Stimulated activated CD8-positive, alpha-beta memory T cell treated with anti-CD3 and anti-CD28 coated beads, Interleukin-7, amount 100 ng/mL, for 24 hours (primary cell): ENCODE measurements around the gene PRKAG3.

Experiments
- DNase-seq: peaks from one replicate; pipeline ENCODE4 v3.0.0-alpha.2; 2020; ENCODE audit warnings: low read depth

Gene PRKAG3

GRCh38 chr2:218813771-218814460 is 17.7 kb downstream of the PRKAG3 start:
- no peak for DNase-seq

- DNase-seq = no peak
Measured at GRCh38 chr2:218812861-218813260, 18.7 kb downstream of the PRKAG3 start.

GRCh38 chr2:218812096-218812815 is 19.3 kb downstream of the PRKAG3 start:
- no peak for DNase-seq

DNA sequence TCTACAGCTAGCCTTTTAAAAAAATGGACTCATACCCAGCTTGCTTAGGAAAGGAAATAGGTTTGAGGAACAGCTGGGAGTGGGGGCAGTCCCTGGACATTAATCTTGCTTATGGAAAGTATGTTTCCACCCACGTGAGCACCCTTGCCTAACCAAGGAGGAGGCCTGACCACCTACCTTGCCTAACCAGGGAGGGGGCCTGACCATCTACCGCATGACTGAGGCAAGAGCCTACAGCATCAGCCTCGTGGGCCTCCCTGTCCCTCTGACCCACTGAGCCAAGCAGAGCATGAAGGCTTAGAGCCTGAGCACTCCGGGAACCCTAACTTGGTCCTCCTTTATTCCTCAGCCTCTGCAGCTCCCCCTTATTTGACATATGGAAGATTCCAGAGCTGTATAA is 20.2 kb downstream of the PRKAG3 start:
- no peak for DNase-seq

- no peak for DNase-seq
Measured at GRCh38 chr2:218810256-218810655, 21.3 kb downstream of the PRKAG3 start.

DNA sequence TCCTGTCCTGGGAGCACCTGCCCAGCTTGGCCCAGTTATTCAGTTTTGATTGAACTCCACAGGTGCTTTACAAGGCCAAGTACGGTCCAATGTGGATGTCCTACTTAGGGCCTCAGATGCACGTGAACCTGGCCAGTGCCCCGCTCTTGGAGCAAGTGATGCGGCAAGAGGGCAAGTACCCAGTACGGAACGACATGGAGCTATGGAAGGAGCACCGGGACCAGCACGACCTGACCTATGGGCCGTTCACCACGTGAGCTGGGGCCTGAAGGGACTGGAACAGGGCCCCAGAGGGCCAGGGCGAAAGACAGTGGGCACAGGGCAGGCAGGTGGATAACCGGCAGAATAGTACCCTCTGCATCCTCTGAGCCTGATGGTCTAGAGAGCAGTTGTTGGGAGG is 22.1 kb downstream of the PRKAG3 start:
- no peak for DNase-seq

- DNase-seq = no peak
Measured at GRCh38 chr2:218807626-218808025, 24.0 kb downstream of the PRKAG3 start.

DNA sequence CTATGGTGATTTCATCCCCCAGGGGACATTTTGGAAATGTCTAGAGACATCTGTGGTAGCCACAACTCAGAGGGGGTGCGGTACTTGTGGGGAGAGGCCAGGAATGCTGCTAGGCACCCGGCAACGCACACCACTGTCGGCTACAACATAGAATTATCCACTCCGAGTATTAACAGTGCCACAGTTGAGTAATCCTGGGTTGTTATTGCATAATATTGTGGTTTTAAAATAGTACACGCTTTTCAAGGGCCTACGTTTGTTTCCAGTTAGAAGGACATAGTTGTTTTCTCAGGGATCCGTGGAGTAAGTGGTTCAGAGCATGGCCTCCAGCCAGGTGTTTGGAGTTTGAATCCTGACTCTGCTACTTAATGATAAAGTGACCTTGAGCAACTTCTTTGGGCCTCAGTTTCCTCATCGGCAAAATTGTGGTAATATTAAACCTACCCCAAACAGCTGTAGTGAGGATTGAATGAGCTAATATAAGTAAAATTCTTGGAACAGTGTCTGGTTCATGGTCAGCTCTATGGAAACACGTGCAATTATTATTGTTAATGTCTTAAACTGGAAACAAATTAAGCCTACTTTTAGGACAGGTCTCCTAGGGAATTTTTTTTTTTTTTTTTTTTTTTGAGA is 25.1 kb downstream of the PRKAG3 start:
- no peak for DNase-seq

GRCh38 chr2:218805627-218806026 is 26.0 kb downstream of the PRKAG3 start:
- DNase-seq = no peak

DNA sequence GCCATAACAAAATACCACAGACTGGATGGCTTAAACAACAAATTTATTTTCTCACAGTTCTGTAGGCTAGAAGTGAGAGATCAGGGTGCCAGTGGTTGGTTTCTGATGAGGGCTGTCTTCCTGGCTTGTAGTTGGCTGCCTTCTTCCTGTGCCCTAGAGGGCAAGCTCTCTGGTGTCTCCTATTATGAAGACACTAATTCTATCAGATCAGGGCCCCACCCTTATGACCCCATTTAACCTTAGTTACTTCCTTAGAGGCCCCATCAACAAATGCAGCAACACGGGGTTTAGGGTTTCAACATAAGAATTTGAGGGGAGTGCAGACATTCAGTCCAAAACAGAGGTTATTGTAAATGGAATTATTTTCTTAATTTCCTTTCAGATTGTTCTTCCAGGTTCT is 26.8 kb downstream of the PRKAG3 start:
- no peak for DNase-seq

GRCh38 chr2:218802386-218802994 is 29.1 kb downstream of the PRKAG3 start:
- DNase-seq = no peak

DNA sequence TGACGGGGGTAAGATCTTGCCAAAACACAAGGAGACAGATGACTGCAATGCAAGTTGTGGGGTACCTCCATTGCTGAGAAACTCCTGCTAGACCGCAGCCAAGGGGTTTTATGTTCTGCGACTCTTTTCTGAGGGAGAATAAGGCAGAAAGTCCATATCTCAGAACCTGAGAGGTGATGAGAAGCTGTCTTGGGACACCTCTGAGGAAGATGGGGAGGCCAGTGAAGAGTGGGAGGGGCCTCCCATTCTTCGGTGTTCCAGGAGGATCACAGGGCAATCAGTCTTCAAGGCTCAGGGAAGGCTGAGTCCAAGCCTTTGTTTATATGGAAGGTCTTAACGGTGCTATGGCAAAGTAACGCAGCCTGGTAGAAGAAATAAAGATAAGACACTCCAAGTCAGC is 31.6 kb downstream of the PRKAG3 start:
- no peak for DNase-seq

DNA sequence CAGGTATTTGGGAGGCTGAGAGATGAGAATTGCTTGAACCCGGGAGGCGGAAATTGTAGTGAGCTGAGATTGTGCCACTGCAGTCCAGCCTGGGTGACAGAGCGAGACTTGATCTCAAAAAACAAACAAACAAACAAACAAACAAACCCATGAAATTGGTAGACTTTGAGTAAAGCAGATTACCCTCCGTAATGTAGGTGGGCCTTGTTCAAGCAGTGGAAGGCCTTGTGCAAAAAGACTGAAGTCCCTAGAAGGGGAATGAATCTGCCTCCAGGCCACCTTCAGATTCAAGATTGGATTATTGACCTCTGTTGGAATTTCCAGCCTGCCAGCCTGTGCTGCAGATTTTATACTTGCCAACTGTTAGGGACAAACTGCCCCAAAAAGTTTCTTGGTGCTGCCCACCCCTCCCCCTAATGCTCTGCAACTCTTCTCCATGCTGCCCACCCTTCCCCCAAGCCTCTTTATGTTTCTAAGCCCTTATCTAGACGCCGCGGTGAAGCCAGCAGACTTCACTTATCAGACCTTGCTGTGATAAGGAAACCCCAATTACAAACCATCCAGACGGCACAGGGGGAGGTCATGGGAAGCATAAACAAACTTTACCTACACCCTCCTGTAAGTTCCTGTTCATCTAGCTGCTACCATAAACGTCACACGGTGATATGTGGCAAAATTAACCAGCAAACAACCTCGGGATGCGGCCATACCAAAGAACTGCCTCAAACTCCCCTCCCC is 32.7 kb downstream of the PRKAG3 start:
- no peak for DNase-seq

GRCh38 chr2:218796691-218797090 is 34.9 kb downstream of the PRKAG3 start:
- DNase-seq = no peak

GRCh38 chr2:218792433-218792832 is 39.2 kb downstream of the PRKAG3 start:
- no peak for DNase-seq

GRCh38 chr2:218788529-218789255 is 42.9 kb downstream of the PRKAG3 start:
- DNase-seq = no peak

DNA sequence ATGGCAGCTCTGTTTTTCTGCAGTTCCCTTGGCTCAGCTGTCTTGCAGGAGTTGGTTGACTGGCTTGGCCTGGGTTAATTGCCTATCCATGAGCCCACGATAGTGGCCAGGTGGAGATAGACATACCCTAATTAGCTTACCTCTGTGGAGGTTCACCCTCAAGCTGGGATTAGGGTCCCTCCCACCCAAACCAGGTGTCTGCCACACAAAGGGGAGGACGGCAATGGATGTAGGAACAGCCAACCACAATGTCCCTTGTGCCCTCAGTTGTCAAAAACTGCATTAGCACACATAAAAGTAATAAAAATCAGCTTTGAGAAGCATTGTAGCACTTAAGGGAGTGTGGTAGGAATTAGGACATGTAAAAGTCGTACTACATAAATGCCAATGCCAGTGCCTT is 45.5 kb downstream of the PRKAG3 start:
- no peak for DNase-seq

- no peak for DNase-seq
Measured at GRCh38 chr2:218785103-218785502, 46.5 kb downstream of the PRKAG3 start.

GRCh38 chr2:218783688-218784087 is 47.9 kb downstream of the PRKAG3 start:
- no peak for DNase-seq

DNA sequence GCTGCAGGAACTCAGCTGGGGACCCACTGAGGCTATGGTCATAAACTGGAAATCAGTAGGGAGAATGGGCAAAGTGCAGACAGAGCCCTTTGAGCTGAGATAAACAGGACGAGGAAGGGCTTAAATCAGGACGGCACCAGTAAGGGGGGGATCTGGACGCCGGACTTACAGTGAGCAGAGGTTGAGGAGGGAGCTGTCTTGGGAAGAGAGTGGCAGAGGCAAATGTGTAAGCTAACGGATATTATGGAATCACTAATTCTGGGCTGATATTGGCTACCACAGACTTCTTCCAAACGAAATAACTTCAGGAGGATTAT is 49.1 kb downstream of the PRKAG3 start:
- DNase-seq = no peak

DNA sequence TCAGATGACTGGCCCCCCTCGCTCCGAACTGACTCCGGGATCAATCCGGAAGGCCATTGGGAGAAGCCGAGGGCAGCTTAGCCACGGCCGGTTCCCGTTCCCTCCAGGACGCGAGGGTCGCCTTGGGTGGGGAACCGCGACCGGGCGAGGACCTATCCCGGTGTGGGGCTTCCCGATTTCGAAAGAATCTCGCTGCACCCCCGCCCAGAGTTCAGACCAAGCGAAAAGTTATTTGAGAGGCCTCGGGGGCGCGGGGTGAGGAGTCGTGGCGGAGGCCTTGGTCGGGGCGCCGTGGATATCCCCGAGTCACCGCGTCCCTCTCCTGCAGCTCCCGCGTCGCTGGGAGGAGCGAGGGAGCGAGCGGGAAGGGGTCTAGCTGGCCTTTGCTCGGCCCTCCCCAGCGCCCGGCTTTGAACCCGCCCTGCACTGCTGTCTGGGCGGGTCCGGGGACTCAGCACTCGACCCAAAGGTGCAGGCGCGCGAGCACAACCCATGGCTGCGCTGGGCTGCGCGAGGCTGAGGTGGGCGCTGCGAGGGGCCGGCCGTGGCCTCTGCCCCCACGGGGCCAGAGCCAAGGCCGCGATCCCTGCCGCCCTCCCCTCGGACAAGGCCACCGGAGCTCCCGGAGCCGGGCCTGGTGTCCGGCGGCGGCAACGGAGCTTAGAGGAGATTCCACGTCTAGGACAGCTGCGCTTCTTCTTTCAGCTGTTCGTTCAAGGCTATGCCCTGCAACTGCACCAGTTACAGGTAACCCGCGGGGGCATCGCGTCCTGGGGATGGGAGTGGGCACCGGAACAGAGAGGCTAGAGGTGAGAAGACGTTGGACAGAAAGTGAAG is 49.7 kb downstream of the PRKAG3 start, which contains the start of gene CYP27A1:
Gene CYP27A1, plus strand, starts transcription at position 457 of the 837 bp plus-strand sequence. Its CDS starts 36 bp downstream, at position 493.
- no peak for DNase-seq
